Embryonic facial prominence (tissue), 1 donor: ENCODE measurements around the gene HOXA11.

Source experiments
- DNase-seq: peaks from one replicate; pipeline ENCODE4 v3.0.0-alpha.2; 2016; ENCODE audit errors: extremely low spot score

The HOXA11 gene

DNA sequence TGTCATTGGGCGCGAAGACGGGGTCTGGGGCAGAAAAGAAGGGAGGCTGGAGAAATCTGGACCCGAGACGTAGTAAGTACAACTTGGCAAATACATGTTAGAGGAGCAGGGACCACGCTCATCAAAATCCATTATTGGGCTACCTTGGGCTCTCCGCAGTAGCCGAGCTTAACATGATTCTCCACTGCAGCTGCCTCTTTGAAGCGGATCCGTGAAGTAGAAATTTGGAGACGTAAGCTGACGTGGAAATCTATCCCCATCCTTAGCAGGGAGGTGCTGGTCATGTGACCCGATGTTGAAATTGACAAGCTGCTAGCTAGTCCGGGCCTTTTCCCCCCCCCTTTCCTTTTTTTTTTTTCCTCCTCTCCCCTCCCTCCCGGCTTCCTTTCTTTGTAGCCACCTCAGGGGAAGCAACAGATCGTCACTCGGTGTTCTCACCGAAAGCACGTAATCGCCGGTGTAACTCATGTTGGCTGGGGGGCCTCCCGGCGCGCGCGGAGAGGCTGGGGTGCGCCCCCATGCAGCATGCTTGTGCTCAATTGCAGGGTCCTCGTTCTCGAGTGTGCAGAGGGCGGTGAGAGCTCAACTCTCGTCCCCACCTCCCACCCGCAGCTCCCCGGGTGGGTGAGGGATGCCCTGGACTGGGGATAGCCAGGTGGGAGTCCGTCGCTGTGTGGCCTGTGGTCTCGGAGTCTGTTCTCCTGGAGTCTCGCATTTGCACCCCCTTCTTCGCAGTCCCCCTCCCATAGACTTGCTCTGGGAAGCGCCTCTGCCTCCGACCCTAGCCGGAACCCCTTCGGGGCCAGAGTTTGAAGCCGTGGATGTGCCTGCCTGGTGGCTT lies at the start of gene HOXA11:
Gene HOXA11 (minus strand): TSS at position 220 of the 841 bp plus-strand sequence. CDS start 88 bp downstream, at position 132.
- no peak for DNase-seq

DNA sequence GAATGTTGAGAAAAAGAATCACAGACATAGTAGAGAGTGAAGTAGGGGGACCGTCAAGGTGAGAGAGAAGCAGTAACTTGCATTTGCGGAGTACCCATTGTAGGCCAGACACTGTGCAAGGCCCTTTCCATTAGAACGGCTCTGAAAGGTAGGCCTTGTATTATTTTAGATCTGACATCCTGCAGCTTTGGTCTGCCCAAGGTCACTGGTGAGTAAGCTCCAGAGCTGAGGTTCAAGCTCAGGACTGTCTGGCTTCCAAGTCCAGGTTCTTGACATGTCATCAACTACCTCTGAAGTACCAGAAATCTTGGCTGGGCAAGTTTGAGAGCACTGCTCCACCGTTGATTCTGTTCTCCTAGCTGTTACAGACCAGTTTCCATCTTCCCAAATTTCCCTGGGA lies 44.4 kb upstream of the HOXA11 start:
- no peak for DNase-seq

DNA sequence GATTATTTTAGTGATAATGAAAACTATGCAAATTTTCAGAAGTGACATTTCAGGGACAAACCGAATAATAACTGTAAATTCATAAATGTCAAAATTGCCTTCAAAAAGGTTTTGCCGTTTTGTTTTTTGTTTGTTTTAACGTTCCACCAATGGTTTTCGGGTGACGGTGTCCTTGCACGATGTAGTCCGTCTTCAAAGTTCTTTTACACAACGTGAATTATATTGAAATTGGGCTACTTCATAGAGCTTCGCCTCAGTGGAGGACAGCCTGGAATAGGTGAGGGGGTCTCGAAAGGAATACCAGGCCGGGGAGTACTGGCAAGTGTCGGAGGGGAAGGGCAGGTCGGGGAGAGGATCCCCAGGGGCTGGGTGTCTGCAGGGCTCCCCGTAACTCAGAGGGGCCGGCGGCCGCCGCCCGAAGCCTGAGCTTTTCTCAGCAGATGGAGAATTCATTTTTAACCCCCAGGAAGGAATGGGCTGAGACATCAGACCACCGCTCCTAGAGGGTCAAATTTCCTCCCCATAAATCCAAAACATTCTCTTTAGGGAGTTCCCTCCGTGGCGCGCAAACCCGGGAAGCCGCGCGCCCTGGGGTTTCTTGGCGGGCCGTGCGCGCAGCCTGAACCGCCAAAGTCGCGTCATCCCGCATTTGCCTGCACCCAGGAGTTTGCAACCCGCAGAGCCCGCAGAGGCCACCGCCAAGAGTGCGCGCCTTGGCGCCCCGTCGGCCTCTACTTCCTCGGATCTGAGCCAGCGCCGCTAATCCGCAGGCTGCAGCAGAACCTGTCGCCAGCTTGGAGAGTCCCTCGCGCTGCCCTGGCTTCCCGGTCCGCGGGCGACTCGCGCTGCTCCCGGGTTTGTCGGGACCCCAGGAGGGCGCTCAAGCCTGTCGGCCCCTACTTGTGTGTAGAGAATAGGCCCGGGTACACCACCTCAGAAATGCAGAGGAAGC lies 40.2 kb upstream of the HOXA11 start:
- DNase-seq: no peak

DNA sequence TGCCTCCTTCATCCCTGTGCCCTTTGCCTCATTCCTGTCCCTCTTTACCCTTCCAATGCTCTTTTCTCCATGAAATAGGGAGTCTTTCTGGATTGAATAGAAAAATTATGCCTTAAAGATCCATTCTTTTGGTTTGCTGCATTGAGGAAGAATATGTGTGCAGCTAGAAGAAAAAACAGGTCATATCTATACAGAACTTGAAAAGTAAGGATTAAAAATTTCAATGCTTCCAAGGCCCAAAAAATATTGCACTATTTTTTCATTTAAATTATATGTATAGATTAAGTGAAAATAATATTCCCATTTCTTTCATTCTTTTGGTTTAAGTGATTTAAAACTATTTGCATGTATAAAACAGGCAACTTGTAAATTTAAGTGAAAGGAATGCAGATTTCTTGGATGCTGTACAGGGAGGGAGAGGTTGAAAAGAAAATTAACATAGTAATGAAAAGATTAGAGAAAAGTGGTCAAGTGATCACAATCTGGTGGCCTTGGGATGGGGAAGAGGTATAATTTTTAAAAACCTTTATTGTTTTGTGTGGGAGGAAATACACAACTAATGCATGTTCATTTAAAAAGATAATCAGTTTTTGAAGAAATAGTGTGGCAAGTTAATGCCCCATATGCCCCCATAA lies 39.0 kb upstream of the HOXA11 start:
- no peak for DNase-seq

DNA sequence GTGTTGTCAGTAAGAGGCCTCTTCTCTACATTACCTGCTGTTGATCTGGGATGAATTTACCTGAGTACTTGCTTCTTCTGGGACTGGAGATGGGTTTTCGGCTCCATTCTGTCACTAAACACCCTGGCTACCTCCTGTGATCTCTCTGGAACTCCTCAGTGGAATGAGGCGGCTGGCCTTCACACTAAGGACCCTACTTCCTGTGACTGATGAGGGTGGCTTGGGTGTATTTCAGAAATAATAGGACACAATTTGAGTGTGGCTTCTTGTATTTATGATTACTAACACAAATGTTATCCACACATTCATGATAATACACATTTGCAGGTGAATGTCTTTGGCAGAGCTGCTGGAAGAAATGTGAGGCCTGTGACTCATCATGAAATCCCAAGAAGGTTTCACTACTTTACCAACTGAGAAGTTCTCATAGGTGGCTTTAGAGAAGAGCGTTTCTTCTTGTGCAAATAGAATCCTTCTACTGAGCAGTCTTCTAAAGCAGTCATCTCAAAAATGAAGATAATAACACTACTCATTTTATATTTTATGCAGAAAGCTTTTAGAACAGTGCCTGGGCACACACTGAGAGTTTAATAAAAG lies 36.3 kb upstream of the HOXA11 start:
- DNase-seq: no peak

DNA sequence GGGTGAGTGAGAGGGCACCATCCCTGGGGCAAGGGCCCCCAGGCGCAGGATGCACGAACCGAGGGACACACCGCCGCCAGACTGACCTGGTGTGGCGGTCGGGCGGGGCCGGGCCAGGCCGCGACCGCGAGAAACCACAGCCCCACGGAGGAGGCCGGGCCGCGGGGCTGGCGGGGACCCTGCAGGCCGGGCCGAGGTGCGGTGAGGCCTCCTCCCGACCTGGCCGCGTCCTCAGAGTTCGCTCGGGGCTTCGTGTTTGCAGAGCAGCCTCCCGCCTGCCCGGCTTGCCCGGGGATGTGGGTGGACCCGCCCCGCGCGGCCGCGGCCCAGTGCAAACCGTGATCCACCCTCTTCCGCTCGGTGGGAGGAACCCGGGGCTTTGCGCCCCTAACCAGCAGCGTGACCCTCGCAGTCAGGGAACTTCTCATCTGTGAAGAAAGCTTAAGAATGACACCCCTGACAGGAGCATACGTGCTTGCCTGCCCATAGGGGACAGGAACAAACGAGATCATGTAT lies 35.5 kb upstream of the HOXA11 start:
- DNase-seq: no peak

DNA sequence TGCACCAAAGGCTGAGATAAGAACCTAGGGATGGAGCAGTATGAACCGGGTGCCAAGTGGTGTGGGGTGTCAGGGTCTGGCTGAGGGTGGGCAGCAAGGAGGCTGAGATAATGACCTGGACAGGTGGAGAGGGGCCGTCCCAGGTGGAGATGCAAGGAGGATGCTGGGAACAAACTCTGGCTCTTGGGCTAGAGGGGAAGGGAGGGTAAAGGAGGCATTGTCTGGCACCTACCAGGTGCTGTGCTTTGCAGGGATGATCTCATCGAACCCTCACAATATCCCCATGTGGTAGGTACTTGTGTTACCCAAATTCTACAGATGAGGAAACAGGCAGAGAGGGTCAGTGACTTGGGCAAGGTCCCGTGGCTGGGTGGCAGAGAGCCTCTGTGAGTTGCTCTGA lies 34.8 kb upstream of the HOXA11 start:
- no peak for DNase-seq

DNA sequence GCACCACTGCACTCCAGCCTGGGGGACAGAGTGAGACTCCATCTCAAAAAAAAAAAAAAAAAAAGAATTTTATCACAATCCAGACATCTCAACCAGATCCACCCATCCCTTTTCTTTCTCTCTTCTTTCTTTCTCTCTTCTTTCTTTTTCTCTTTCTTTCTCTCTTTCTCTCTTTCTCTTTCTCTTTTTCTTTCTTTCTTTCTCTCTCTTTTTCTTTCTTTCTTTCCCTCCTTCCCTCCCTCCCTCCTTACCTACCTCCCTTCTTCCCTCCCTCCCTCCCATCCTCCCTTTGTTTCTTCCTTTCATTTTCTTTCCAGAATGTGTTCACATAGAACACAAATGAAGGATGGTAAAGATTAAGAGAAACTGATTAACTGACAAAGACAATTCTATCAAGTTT lies 32.9 kb upstream of the HOXA11 start:
- DNase-seq: no peak

DNA sequence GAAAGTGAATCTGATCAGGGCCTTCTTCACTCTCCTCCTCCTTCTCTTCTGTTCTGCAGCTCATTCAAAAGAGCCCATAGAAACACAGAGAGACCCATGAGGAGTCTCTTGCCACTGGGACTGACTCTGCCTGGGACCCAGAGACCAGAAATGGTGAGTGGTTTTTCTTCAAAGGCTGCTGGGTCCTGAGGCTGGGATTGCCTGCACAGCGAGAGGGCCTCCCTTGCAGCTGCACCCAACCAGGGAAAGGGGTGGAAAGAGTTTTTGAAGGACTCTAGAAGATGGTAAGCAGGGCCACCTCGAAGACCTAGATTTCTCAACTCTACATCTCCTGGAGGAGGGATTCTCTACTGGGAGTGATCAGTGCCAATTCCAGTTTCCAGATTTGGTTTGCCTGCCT lies 30.3 kb upstream of the HOXA11 start:
- no peak for DNase-seq

DNA sequence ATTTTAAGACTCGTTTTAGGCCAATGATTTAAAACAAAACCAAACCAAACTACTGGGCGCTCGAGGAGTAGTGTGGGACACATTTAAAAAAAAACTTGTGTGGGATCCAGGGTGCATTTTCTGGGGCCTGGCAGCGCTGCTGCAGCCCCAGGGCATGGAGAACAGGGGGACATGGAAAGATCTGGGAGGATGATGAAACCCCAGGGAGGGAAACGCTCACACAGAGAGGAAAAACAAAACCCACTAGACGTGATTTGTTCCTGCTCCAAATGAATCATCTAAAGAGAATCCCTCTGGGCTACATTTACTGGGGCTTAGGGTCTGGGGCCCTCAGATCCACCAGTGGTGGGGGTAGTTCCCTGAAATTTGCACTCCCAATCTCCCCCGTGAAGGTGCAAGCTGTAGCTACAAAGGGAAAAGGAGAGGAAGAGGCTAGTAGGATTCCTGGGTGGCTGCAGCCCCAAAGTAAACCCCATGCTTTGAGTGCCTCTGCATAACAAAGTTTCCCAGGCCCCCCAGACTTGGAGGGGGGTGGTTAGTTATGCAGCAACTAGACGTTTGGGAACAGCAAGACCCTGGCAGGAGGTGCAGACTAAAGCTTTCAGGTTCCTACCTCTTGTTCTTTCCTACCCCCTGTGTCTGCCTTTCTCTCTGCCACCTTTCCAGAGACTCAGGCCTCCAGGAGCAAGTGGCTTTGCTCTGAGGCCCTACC lies 29.4 kb upstream of the HOXA11 start:
- DNase-seq: no peak

DNA sequence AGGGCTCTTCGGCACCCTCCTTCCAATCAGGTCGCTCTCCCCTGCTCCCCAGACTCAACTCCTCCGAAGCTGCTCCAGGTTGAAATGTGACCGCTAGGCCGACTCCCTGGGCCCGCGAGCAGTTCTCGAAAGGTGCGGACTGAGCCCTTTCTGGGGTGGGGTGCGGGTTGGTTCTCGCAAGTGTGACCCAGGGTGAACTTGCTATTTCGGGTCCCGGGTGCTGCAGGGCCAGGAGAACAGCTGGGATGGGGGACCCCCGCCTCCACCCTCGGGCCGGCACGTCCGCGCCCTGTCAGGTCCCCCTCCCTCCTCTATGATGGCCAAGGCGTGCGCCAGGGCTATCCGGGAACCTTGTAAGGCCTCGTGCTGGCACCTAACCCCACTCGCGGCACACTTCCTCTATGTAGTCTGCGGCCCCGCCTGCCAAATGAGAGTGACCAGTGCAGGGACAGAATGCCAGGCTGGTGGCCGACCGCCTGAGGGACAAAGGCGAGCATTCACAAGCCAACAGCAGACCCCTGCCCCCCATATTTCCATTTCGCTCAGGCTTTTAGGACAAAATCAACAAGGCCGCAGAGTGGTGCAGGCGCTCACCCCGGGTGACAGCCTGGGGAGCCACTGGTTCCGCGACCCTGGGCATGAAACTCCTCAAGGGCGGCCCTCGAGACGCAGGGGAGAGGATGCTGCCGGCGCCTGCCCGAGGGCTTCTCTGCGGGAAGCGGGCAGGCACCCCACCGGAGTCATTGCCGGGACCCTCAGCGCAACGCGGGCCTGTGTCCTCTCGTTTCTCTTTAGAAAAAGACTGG lies 28.6 kb upstream of the HOXA11 start:
- no peak for DNase-seq

DNA sequence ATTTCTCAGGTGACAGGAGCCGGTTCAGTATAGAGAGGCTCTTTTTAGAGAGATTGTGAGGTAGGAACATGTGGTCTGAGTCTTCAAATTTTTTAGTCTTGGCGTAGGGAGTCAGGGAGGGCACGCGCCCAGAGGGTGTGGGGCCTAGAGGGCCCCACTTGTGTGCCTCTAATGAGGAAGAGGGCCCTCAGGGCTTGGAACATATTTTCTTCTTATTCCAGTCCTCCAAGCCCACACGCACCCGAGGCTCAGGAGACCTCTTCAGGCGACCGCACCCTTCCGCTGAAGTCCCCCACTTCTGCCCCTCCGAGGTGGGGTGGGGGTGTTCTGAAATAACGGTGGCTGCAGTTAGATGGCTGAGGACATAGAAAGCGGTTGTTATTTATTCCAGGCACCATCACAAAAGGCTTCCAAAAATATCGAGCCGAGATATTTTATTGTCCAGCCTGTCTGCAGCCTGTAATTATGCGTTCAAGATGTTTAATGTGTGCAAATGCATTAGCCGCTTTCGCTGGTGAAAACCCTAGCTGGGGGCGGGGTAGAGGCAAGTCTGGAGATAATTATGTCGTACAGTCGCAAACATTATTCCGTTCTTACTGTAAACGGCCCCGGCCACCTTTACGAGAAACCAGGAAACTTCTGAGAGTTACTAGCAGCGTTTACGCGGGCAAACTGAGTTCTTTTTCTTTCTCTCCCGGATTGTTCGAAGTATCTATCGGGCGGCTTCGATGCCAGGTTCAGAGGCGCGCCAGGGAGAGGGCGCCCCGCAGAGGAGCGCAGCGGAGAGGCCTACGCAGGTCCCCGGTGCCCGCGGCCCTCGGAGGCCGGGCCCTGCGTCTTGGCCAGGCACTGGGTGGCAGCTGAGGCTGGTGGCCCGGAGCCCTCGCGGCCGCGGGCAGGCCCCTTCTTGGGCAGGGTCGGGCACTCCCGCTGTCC lies 27.7 kb upstream of the HOXA11 start:
- no peak for DNase-seq

DNA sequence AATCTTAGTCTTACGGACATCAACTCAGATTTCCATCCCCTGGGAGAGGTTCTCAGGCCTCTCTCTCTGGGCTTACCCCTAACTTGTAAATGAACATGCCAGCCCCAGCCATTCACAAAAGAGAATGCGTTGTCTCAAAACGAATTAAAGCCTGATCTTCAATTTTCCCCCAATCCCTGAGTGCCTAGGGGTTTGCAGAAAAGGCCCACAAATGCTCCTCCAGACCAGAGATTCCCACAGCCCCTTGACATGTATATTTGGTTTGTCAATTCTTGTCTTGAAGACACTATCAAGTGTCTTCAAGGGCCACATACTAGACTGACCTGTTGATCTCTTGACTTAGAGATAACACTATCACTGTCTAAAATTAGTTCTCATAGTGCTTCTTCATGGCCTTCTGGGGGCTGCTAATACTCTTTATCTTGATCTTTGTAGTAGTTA lies 26.8 kb upstream of the HOXA11 start:
- DNase-seq: no peak

DNA sequence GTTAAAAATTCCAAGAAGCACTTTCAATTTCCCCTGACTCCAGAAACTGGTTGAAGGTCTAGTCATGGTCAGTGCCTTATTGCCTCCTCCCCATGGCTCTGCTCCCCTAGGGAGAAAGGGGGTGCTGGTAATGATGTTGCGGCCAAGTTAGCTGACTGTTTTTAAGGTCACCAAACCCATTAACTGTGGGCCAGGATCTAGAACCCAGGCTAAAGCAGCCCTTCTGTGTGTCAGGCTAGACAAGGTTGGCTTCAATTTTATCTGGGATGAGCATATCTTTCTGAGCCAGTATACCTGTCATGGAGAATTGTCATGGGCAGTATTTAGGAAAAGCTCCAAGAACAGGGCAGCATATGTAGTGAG lies 26.0 kb upstream of the HOXA11 start:
- no peak for DNase-seq

DNA sequence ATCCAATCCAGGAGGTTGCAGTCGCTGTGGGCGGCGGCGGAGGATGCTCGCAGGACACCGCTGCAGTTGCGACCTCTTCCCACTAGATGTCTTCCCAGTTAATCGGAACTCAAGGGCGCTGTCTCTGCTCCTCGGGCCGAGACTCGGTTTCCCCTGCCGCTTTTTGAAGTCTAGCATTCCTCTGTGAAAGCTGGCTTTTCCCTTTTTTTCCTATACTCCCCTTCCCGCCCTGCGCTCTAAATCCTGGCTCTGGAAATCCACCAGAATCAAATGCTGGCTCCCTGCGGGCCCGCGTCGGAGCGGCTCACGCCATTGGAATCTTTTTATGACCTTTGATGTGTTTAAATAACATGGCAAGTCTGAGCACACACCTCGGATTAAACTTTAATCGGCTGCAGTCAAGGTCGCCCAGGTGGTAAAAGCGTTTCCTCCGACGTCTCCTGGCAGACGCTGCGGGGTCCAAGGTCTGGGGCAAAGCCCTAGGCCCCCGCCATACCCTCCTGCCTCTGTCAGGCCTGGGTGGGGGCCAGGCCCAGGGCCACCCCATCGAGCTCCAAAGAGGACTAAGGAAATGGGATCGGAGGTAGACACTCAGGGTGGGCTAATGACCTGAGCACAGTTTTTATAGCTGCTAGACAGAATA lies 25.5 kb upstream of the HOXA11 start:
- no peak for DNase-seq

DNA sequence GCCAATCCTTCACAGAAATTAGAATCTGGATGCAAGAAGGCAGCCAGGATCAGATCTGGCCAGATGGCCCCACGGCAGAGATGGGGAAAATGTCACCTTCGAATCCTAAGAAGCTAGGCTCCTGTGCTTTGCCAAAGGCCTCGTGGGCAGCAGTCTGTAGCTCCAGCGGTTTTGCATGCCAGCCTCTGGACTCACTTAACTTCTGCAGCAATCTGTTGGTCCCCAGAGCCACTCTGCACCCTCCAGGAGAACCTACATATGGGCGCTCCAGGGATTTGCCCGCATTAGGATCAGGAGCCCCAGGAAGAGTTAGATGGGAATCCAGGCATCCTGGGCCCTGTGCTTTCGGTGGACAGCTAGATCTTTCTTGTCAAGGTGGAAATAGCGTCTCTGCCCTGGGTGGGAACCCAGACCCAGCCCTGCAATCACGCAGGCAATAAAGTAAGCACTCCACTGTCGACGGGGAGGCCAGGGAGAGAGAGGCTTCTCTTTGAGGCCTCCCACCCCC lies 25.0 kb upstream of the HOXA11 start:
- DNase-seq: no peak

DNA sequence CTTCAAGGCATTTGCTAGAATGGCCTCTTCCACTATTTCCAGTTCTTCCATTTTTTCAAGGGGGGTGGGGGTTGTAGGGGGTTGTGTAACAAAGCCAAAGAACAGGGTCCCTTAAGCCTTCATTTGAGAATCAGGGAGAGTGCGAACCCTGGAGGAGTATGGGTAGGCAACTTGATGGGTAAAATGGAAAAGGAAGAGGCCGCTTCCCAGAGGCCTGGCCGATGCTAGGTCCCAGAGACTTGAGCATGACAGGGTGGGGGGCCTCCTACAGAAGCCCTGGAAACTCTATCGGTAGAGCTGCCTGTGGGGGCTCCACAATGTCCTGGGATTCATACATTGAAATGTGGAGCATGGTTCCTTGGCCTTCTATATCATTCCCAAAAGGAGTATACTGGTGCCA lies 24.0 kb upstream of the HOXA11 start:
- no peak for DNase-seq

DNA sequence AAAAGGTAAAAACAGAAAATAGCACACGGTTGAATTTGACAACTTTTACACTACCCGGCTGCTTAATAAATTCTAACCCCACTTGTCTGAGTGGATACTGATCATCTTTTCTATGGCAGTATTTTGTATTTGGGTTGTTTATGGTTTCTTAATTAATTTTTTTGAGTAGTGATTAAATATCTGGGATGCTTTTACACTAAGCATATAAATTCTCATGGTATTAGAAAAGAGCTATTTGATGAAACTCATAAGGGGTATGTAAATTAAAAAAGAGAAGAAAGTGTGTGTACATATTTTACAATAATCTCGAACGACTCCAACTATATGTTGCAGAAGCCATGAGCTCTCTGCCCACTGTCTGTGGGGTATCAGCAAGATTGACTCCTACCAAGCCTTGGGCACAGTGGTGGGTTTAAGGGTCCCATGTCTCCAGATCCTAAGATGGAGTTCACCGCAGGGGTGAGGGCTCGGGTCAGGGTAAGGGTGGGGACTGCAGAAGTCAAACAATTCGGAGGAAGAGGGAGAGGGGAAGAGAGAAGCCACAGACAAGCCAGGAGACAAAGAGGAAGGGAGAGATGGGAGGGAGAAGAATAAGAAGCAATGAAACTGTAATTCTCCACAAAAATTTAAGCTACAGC lies 22.4 kb upstream of the HOXA11 start:
- no peak for DNase-seq
